ENCODE measurements around the gene AOPEP. TPM values are rescaled to one million over a fixed set of nuclear protein-coding genes. Genes with fewer than 3 reads are reported as not detected.

The AOPEP gene
- total RNA-seq, 1 donor from 2014 or later: 79.7 TPM

DNA sequence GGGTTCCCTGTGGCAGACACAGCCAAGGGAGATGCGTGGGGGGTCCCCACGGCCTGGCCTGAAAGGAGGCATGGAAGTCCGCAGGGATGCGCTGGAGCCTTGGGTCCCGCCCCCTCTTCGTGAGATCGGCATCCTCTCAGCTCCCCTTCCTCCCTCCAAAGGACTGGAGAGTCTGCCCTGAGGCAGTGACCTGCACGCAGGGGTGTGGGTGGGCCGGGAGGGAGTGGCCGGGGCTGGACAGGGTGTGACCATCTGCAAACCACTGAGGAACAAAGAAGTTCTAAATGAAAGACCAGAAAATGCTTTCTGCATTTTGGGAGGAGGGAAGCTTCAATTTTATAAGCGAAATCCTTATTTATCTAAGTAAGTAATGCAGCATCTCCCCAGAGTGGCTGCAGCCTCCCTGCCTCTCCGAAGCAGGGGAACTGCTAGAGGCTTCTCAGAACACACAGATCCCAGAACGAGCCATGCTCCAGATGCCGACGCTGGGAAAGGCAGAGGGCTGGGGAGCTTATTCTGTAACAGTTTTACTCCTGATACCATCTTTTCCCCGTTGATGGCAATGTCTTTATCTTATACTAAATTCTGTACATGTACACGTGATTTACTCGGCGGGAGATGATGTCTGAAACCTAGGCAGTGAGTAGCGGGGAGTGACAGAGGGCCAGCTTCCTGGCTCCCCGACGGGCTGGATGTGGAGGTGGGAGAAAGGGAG is 369.3 kb downstream of the AOPEP start:
- Histone ChIP-seq H3K4me3 (no peak overlapping the region), H3K27ac (peak overlapping the region; percentile 69), H3K27me3 (no peaks in the 10 kb centered on the region), H3K36me3 (peaks cover 6% of the 10 kb centered on the region), H3K9me3 (no peaks in the 10 kb centered on the region), H3K4me1 (peaks cover 43% of the 10 kb centered on the region)
- TF ChIP-seq, protein P1, sequence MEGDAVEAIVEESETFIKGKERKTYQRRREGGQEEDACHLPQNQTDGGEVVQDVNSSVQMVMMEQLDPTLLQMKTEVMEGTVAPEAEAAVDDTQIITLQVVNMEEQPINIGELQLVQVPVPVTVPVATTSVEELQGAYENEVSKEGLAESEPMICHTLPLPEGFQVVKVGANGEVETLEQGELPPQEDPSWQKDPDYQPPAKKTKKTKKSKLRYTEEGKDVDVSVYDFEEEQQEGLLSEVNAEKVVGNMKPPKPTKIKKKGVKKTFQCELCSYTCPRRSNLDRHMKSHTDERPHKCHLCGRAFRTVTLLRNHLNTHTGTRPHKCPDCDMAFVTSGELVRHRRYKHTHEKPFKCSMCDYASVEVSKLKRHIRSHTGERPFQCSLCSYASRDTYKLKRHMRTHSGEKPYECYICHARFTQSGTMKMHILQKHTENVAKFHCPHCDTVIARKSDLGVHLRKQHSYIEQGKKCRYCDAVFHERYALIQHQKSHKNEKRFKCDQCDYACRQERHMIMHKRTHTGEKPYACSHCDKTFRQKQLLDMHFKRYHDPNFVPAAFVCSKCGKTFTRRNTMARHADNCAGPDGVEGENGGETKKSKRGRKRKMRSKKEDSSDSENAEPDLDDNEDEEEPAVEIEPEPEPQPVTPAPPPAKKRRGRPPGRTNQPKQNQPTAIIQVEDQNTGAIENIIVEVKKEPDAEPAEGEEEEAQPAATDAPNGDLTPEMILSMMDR (IDR thresholded peaks at IDR 0.05): no peak
- DNase-seq: no peak
- no peak for ATAC-seq
- intact Hi-C loops (cut with DNase I): no loop called here

DNA sequence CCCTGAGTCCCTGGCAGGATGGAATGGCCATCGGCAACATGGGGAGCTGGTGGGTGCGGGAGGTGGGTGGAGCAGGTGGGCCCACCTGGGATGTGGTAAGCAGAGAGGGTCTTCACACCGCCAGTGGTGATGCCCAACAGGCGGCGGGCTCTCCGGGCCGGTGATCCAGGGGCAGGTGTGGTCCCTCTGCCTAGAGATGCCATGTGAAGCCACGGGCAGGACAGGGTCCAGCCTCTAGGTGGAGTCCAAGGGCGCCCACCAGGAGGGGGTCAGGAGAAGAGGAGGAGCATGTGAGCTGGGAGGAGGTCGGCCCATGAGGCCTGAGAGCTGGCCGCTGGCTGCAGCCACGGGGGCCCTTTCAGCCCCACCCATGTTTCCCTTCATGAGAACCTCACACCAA is 369.9 kb downstream of the AOPEP start:
- DNase-seq (no peak), ATAC-seq (no peak)
- H3K36me3 ChIP-seq: peaks cover 8% of the 10 kb centered on the region
- intact Hi-C loops (cut with DNase I): no loop called here
- H3K27me3 ChIP-seq: no peaks in the 10 kb centered on the region
- TF ChIP-seq, protein P1 (IDR thresholded peaks at IDR 0.05): no peak
- H3K27ac ChIP-seq: peak overlapping the region; percentile 36
- no peak overlapping the region for H3K4me3 ChIP-seq
- peaks cover 38% of the 10 kb centered on the region for H3K4me1 ChIP-seq
- no peaks in the 10 kb centered on the region for H3K9me3 ChIP-seq

DNA sequence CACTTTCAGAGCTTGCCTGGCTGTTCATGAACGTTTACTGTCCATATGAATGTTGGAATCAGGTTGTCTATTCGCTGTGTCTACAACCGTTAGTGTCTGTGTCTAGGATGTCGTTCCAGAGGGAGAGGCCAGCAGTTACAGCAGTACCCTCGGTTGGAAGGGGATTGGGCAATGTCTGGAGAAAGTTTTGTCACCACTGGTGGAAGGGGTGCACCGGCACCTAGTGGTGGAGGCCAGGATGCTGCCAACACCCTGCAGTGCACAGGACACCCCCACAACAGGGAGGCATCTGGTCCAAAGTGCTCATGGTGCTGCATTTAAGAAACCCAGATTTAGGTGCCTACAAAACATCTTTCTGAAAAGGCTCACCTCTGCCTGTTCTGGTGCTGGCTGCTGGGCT is 370.3 kb downstream of the AOPEP start:
- DNase-seq (no peak), ATAC-seq (peak; percentile 13)
- no peaks in the 10 kb centered on the region for H3K9me3 ChIP-seq
- H3K36me3 ChIP-seq: peaks cover 8% of the 10 kb centered on the region
- intact Hi-C loops (cut with DNase I): no loop called here
- H3K4me1 ChIP-seq: peaks cover 34% of the 10 kb centered on the region
- no peaks in the 10 kb centered on the region for H3K27me3 ChIP-seq
- no peak overlapping the region for H3K4me3 ChIP-seq
- TF ChIP-seq, protein P1 (IDR thresholded peaks at IDR 0.05): no peak
- H3K27ac ChIP-seq: peak overlapping the region; percentile 36

DNA sequence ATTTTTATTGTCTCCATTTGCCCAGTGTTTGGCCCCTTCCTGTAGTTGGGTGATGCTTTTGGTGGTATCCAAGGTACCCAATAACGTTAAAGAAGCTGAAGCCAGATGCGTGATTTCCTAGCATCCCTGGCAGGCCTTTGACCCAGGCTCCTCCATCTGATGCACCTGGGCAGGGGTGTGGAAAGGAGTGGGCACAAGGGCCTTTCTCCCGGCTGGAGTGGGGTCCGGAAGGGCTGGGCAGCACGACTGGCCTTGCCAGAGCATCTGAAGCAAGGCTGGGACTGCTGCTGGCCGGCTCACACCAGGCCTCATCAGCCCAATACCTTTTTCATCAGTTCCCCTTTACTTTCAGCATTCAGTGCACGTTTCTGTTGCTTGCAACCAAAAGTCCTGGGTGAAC is 370.8 kb downstream of the AOPEP start:
- H3K27me3 ChIP-seq: no peaks in the 10 kb centered on the region
- DNase-seq: no peak
- peaks cover 29% of the 10 kb centered on the region for H3K4me1 ChIP-seq
- ATAC-seq: no peak
- peaks cover 8% of the 10 kb centered on the region for H3K36me3 ChIP-seq
- H3K9me3 ChIP-seq: no peaks in the 10 kb centered on the region
- intact Hi-C loops (cut with DNase I): no loop called here
- H3K27ac ChIP-seq: no peak overlapping the region
- TF ChIP-seq, protein P1 (IDR thresholded peaks at IDR 0.05): no peak
- H3K4me3 ChIP-seq: no peak overlapping the region

DNA sequence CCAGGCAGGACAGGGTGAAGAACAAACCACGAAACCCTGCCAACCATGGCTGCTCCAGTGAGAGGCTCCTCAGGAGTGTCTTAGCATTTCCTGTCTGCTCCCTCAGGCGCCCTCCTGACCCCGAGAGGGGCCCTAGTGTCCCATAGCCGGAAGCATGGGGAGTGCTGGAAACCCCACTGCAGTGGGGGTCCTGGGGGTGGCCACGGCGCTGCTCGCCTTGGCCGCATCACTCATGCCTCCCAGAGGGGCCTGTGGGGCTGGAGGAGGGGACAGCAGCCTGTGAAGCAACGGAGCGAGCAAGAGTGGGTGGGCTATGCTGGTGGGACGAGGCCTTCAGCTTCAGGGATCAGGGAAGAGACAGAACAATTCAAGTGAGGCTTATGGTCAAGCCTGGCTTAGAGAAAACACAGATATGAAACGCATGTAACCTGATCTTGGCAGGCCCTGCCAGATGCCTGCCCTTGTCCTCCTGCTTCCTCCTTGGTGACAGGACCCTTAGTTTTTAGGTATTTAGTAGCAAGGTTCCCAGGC is 372.0 kb downstream of the AOPEP start:
- no peaks in the 10 kb centered on the region for H3K9me3 ChIP-seq
- no peaks in the 10 kb centered on the region for H3K27me3 ChIP-seq
- intact Hi-C loops (cut with DNase I): no loop called here
- H3K27ac ChIP-seq: no peak overlapping the region
- H3K4me1 ChIP-seq: peaks cover 18% of the 10 kb centered on the region
- ATAC-seq: no peak
- no peak for DNase-seq
- H3K36me3 ChIP-seq: peaks cover 8% of the 10 kb centered on the region
- no peak overlapping the region for H3K4me3 ChIP-seq
- TF ChIP-seq, protein P1 (IDR thresholded peaks at IDR 0.05): no peak

Data from upper lobe of right lung (tissue), 1 donor.